Ovary (tissue), 10 donors: ENCODE measurements around the gene MYO15B. TPM values are rescaled to one million over a fixed set of nuclear protein-coding genes. Genes with fewer than 3 reads are reported as not detected.
A peak's percentile ranks its signal among the peaks of the same experiment; 100 is the strongest.

Experiments
- DNase-seq, 5 donors: peaks; one replicate each; pipeline ENCODE4 v3.0.0-alpha.2; 2019 to 2020
- H3K27ac ChIP-seq, 2 donors: fragments of 200-600 bp; one replicate each; pipeline versions ENCODE4 v1.5.1 to v1.8.0; 2019 to 2022
- H3K27me3 ChIP-seq: fragments of 200-600 bp; one replicate; pipeline ENCODE4 v1.8.0; 2022
- H3K36me3 ChIP-seq: fragments of 200-600 bp; sonication (generic); one replicate; pipeline ENCODE4 v1.5.1; 2019
- H3K4me1 ChIP-seq: one replicate; pipeline ENCODE4 v1.8.1; 2013; ENCODE audit warnings: mild to moderate bottlenecking, moderate library complexity; ENCODE audit not compliant: insufficient read depth
- H3K4me3 ChIP-seq: fragments of 200-600 bp; sonication (generic); one replicate; pipeline ENCODE4 v1.5.1; 2017
- H3K9me3 ChIP-seq, 2 donors: fragments of 200-600 bp in 1 of 2; sonication (generic) in 1 of 2; one replicate each; pipeline versions ENCODE4 v1.5.1 to v1.8.1; 2013 to 2019; ENCODE audit warnings: mild to moderate bottlenecking in 1 of 2, moderate library complexity in 1 of 2
- EP300 ChIP-seq: sonication (generic); formaldehyde crosslinking; IDR thresholded peaks from one replicate; pipeline ENCODE4 v1.6.1; 2017; ENCODE audit warnings: antibody characterized with exemption
- POLR2A ChIP-seq: fragments of 450-650 bp; IDR thresholded peaks from one replicate; pipeline ENCODE4 v1.6.1; 2017; ENCODE audit warnings: antibody characterized with exemption, mild to moderate bottlenecking, moderate library complexity
- WGBS, 3 donors: extraction: QIAGEN DNeasy Blood & Tissue Kit in 1 of 3; methylation state at CpG; one replicate each; pipeline versions ENCODE4 v1.1.5 to v1.1.7; 2013 to 2017; 5-methylcytosine and 5-hydroxymethylcytosine counted together
- intact Hi-C, 4 donors: fragments of 100-400 bp; cut with DNase I; formaldehyde crosslinking; loops; one replicate each; pipeline versions ENCODE4 v1.11.0 to v1.15.1; 2022 to 2023
- long read RNA-seq, 3 donors: library from polyadenylated mRNA in 2 of 3; unstranded in 2 of 3; transcript quantifications; one replicate each; pipeline ENCODE4 v2.0.0 and lab custom pipeline, GENCODE V29; 2021 to 2026
- polyA plus RNA-seq, 2 donors: library from polyadenylated mRNA; stranded (reverse); fragments of 200-250 nt in 1 of 2; fragments of 350-450 nt in 1 of 2; fragmentation: Illumina TruSeq in 1 of 2; extraction: RNeasy Lipid Tissue Mini Kit (QIAGEN cat#74804) in 1 of 2; gene quantifications; one replicate each; pipeline ENCODE4 v1.2.3, GENCODE V29; 2013 to 2014
- total RNA-seq, 7 donors: library from RNA; depleted of rRNA in 2 of 7; stranded (reverse); fragments of >200 nt in 2 of 7; fragmentation: NEBNext Ultra II Directional in 3 of 7; extraction: Animal tissue kit (Norgen Biotek cat#: 25700) in 3 of 7; gene quantifications; one replicate each; pipeline versions ENCODE4 v1.1.0 to v1.2.4, GENCODE V29; 2016 to 2023
- TF ChIP-seq, protein P1 (sequence below), 3 donors: fragments of 450-650 bp in 2 of 3; fragments of 200-600 bp in 1 of 3; IDR thresholded peaks; one replicate each; pipeline versions ENCODE4 v1.5.1 to v1.8.0; 2016 to 2022; ENCODE audit warnings: antibody characterized with exemption in 3 of 3, mild to moderate bottlenecking in 1 of 3
- donor health status: DM: no; HTN: no; CAD: no; lungs with moderate emphysema.
- donor health status: DM: no; HTN: no; CAD: no.
- donor health status: Bipolar disorder and iron deficiency.
- donor health status: DM: yes; HTN: yes; CAD: no.
- donor health status: DM: no; HTN: no; CAD: no.
- donor health status: DM: yes; HTN: yes; CAD: no.

MYO15B gene
- total RNA-seq (100 to 1,000 TPM; 152 to 383 (median 239) TPM), polyA plus RNA-seq (100 to 1,000 TPM in 1 of 2 donors, 10 to 100 TPM in 1; 31.0 to 161 TPM)
- long read RNA-seq, donor 1, partial matches to known transcripts: 123 of 197 reads
- long read RNA-seq, donor 1, other reads (novel, unspliced or antisense): 74 of 197 reads
- long read RNA-seq, donor 2, partial matches to known transcripts: 5 of 5 reads
- long read RNA-seq, donor 2, other reads (novel, unspliced or antisense): 0 of 5 reads
- long read RNA-seq, donor 3, partial matches to known transcripts: 64 of 91 reads
- long read RNA-seq, donor 3, other reads (novel, unspliced or antisense): 27 of 91 reads

DNA sequence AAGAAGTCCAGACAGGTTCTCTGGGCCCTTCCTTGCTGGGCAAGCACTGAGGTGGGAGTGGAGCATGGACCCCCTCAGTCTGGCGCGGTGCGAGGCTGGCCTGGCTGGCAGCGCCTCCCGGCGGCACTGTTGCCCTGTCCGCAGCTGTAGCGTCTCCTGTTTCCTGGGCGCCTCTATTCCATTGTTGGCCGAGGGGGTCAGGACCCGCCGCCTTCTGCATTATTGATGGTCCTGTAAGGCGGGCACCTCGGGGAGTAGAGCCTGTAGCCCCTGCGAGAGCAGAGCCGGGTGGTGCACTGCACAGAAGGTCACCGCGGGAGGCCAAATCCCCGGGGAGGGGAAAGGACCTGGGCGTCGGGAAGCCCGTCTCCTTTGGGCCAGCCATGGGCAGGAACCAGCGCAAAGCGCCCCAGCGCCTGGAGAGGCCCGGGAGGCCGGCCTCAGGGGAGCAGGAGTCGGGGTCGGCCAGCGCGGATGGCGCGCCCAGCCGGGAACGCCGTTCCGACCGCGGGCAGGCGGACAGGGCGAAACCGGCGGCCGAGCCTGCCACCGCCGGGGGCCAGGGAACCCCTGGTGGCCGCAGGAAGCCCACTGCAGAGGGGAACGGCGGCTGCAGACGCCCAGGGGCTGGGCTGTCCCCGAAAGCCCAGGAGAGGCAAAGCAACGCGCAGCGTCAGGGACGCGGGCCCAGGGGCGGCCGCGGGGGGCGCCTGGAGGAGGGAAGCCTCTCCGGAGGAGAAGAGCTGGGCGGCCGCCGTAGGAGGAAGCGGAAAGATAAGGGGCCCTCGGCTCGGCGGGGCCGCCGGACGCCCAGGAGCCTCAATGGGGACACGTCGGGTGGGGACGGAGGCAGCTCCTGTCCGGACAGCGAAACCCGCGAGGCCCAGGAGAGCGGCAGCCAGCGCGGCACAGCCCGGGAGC lies at the start of gene MYO15B:
MYO15B (plus strand) TSS at position 126 of the 921 bp plus-strand sequence; CDS start at position 384, 258 bp downstream.
- peak; percentile 64 to 85 (median 74) for DNase-seq
- intact Hi-C loops: loop anchor here (1.0 to 10.0 kb wide), 6 partner anchors 61 to 163 kb away; partner anchors contain the start of genes CASKIN2 (in 2 of the 4), LLGL2 (in 1 of the 4) and TSEN54 (in 1 of the 4)

DNA sequence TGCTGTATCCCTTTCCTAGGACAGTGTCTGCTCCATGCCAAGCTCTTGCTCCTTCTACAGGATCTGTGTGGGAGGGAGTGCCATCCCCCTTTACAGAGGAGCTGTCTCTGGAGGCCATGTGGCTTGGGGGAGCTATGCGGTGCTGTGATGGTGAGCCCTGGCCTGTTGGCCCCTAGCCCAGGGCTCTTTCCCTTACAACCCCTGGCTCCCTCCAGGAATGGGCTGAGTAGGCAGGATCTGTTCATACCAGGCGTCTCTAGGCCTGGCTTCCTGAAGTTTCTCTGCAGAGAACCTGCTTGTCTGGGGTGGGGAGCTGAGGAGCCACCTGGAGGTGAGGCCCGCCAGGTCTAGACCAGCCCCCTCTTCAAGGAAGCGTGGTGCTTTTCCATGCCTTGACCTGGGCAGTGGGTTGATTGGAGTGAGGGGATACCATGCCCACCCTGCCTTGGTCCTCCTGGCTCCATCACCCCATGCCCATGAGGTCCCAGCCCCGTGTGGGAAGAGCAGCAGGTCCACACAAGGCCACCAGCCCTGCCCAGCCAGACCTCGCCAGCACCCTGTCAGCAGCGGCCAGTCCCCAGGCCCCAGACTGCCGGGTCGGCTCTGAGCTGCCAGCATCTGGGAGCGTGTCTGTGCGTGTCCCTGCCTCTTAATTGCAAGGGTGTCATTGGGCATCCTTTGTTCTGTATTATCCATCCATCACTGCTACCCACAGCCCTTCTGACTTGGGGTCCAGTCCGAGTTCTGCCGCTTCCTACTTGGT lies 47.5 kb upstream of the MYO15B start:
- no peaks in the 10 kb centered on the region for H3K27me3 ChIP-seq
- no peaks in the 10 kb centered on the region for H3K36me3 ChIP-seq
- TF ChIP-seq, protein P1, sequence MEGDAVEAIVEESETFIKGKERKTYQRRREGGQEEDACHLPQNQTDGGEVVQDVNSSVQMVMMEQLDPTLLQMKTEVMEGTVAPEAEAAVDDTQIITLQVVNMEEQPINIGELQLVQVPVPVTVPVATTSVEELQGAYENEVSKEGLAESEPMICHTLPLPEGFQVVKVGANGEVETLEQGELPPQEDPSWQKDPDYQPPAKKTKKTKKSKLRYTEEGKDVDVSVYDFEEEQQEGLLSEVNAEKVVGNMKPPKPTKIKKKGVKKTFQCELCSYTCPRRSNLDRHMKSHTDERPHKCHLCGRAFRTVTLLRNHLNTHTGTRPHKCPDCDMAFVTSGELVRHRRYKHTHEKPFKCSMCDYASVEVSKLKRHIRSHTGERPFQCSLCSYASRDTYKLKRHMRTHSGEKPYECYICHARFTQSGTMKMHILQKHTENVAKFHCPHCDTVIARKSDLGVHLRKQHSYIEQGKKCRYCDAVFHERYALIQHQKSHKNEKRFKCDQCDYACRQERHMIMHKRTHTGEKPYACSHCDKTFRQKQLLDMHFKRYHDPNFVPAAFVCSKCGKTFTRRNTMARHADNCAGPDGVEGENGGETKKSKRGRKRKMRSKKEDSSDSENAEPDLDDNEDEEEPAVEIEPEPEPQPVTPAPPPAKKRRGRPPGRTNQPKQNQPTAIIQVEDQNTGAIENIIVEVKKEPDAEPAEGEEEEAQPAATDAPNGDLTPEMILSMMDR (IDR thresholded peaks at IDR 0.05): no peak
- TF ChIP-seq POLR2A (no peak), EP300 (no peak)
- no peaks in the 10 kb centered on the region for H3K9me3 ChIP-seq
- H3K27ac ChIP-seq: no peak overlapping the region
- H3K4me1 ChIP-seq: no peaks in the 10 kb centered on the region
- 79 to 90% (median 83%) methylated on average over 12 to 13 of the region's 13 CpGs for WGBS, 3 donors
- no peak overlapping the region for H3K4me3 ChIP-seq
- intact Hi-C loops: loop anchor here in 1 of 4 donors (5.0 kb wide), 1 partner anchor 42 kb away; no protein-coding TSS in a partner anchor
- DNase-seq: no peak

More for the DNA sequence above, at the start of gene MYO15B:
- H3K27ac ChIP-seq: peak within 1 kb of the TSS; percentile 93 to 98
- WGBS, 3 donors: 1 to 10% (median 4%) methylated on average over 14 to 82 of the region's 82 CpGs
- no peaks in the 10 kb centered on the region for H3K9me3 ChIP-seq
- no peaks in the 10 kb centered on the region for H3K27me3 ChIP-seq
- peaks cover 6% of the 10 kb centered on the region for H3K4me1 ChIP-seq
- H3K4me3 ChIP-seq: peak within 1 kb of the TSS; percentile 74
- no peaks in the 10 kb centered on the region for H3K36me3 ChIP-seq
- TF ChIP-seq, protein P1 (IDR thresholded peaks at IDR 0.05): peak in 2 of 3 donors; percentile 57 to 60
- TF ChIP-seq EP300: no peak
- peak; percentile 15 for TF ChIP-seq POLR2A

DNA sequence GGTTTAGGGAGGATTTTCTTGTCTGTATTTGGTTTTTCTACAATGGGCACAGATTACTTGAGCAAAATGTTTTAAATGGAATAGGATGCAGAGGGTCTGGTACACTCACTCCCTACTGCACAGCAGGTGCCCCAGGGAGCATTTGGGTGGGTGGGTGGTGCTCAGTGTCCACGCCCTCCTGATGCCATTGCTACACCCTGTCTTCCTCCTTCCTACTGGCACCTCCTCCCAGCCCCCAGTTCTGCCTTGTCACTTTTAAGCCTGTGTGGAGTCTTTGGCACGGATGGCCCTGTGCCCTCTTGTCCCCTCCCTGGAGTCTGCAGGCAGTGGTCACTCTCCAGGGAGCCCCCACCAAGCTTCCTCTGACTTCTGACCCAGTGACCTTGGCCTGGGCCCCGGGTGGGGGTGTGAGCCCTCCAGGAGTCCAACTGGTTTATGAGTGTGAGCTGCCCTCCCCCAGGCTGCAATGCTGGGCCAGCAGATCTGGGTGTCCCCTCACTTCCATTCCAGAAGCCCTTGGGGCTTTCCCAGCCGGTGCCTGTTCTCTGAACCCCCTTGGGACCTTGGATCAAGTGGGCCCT lies 46.6 kb upstream of the MYO15B start:
- no peak overlapping the region for H3K27ac ChIP-seq
- intact Hi-C loops: no loop called here
- no peak overlapping the region for H3K4me3 ChIP-seq
- 54 to 68% (median 68%) methylated on average over 4 of the region's 4 CpGs for WGBS, 3 donors
- no peaks in the 10 kb centered on the region for H3K27me3 ChIP-seq
- H3K4me1 ChIP-seq: no peaks in the 10 kb centered on the region
- H3K9me3 ChIP-seq: no peaks in the 10 kb centered on the region
- no peak for DNase-seq
- H3K36me3 ChIP-seq: no peaks in the 10 kb centered on the region
- no peak for TF ChIP-seq POLR2A
- TF ChIP-seq, protein P1 (IDR thresholded peaks at IDR 0.05): no peak
